Measurements from ENCODE around the gene RGS7.
"Not testable (repeated sequence)": the region's sequence is repeated elsewhere in the genome, so short reads cannot be mapped to it uniquely, and the experiment has no call there.

RGS7 gene

GRCh38 chr1:240980342-240980741, 376.7 kb downstream of the RGS7 start:
- no peaks in the 10 kb centered on the region for H3K36me3 ChIP-seq (ENCODE audit: insufficient read depth, low read length)
- no peaks in the 10 kb centered on the region for H3K9me3 ChIP-seq (ENCODE audit: insufficient read depth, low read depth, low read length)
- no peak overlapping the region for H2AFZ ChIP-seq (ENCODE audit: low read length)
- H3K4me2 ChIP-seq (ENCODE audit: low read depth, low read length, poor library complexity, severe bottlenecking), result no peak overlapping the region
- H3K79me2 ChIP-seq (ENCODE audit: insufficient read depth, low read length), result no peaks in the 10 kb centered on the region
- no peak for TF ChIP-seq EZH2phosphoT487 (IDR thresholded peaks at IDR 0.05; ENCODE audit: borderline replicate concordance)
- TF ChIP-seq, protein P1, sequence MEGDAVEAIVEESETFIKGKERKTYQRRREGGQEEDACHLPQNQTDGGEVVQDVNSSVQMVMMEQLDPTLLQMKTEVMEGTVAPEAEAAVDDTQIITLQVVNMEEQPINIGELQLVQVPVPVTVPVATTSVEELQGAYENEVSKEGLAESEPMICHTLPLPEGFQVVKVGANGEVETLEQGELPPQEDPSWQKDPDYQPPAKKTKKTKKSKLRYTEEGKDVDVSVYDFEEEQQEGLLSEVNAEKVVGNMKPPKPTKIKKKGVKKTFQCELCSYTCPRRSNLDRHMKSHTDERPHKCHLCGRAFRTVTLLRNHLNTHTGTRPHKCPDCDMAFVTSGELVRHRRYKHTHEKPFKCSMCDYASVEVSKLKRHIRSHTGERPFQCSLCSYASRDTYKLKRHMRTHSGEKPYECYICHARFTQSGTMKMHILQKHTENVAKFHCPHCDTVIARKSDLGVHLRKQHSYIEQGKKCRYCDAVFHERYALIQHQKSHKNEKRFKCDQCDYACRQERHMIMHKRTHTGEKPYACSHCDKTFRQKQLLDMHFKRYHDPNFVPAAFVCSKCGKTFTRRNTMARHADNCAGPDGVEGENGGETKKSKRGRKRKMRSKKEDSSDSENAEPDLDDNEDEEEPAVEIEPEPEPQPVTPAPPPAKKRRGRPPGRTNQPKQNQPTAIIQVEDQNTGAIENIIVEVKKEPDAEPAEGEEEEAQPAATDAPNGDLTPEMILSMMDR (conservative IDR thresholded peaks at IDR 0.05; ENCODE audit: low read length), result no peak
- H3K4me1 ChIP-seq (ENCODE audit: insufficient read depth, low read length, poor library complexity, severe bottlenecking), result no peaks in the 10 kb centered on the region
- H3F3A ChIP-seq (ENCODE audit: low read depth), result no peaks in the 10 kb centered on the region
- H3K27me3 ChIP-seq (ENCODE audit: insufficient read depth, low read length, poor library complexity, severe bottlenecking), result no peaks in the 10 kb centered on the region
- H3K9me2 ChIP-seq (replicated peaks; ENCODE audit: low read depth, low read length), result no peaks in the 10 kb centered on the region
- no peaks in the 10 kb centered on the region for H4K20me1 ChIP-seq (ENCODE audit: insufficient read depth, low read length, poor library complexity, severe bottlenecking)
- no peak overlapping the region for H3K4me3 ChIP-seq (ENCODE audit: low read length, poor library complexity, severe bottlenecking)
- H3K9ac ChIP-seq (ENCODE audit: low read depth, low read length, poor library complexity, severe bottlenecking), result no peak overlapping the region

DNA sequence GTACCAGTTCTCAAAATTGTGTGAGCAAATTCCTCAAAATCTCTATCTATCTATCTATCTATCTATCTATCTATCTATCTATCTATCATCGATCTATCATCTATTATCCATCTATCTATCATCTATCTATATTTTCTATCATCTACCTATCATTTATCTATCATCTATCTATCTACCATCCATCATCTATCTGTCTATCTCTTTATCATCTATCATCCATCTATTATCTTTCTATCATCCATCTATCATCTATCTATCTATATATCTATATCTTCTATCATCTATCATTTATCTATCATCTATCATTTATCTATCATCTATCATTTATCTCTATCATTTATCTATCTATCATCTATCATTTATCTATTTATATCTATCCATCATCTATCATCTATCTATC, 380.3 kb downstream of the RGS7 start:
- no peaks in the 10 kb centered on the region for H3K27me3 ChIP-seq (ENCODE audit: insufficient read depth, low read length, poor library complexity, severe bottlenecking)
- no peaks in the 10 kb centered on the region for H3F3A ChIP-seq (ENCODE audit: low read depth)
- H2AFZ ChIP-seq (ENCODE audit: low read length), result no peak overlapping the region
- no peaks in the 10 kb centered on the region for H3K79me2 ChIP-seq (ENCODE audit: insufficient read depth, low read length)
- H3K9me2 ChIP-seq (replicated peaks; ENCODE audit: low read depth, low read length), result no peaks in the 10 kb centered on the region
- no peaks in the 10 kb centered on the region for H3K4me1 ChIP-seq (ENCODE audit: insufficient read depth, low read length, poor library complexity, severe bottlenecking)
- no peak overlapping the region for H3K4me3 ChIP-seq (ENCODE audit: low read length, poor library complexity, severe bottlenecking)
- H3K4me2 ChIP-seq (ENCODE audit: low read depth, low read length, poor library complexity, severe bottlenecking), result no peak overlapping the region
- H3K36me3 ChIP-seq (ENCODE audit: insufficient read depth, low read length), result no peaks in the 10 kb centered on the region
- H4K20me1 ChIP-seq (ENCODE audit: insufficient read depth, low read length, poor library complexity, severe bottlenecking), result no peaks in the 10 kb centered on the region
- 0 out of 2 replicates have a peak, but pooled peaks cover 3% of the 10 kb centered on the region for H3K9me3 ChIP-seq (ENCODE audit: insufficient read depth, low read depth, low read length)
- no peak overlapping the region for H3K9ac ChIP-seq (ENCODE audit: low read depth, low read length, poor library complexity, severe bottlenecking)
- TF ChIP-seq EZH2phosphoT487 (IDR thresholded peaks at IDR 0.05; ENCODE audit: borderline replicate concordance), result no peak
- TF ChIP-seq, protein P1 (conservative IDR thresholded peaks at IDR 0.05; ENCODE audit: low read length), result no peak

- Histone ChIP-seq H4K20me1 (ENCODE audit: insufficient read depth, low read length, poor library complexity, severe bottlenecking) (no peaks in the 10 kb centered on the region), H3K9me3 (ENCODE audit: insufficient read depth, low read depth, low read length) (0 out of 2 replicates have a peak, but pooled peaks cover 3% of the 10 kb centered on the region), H3K27me3 (ENCODE audit: insufficient read depth, low read length, poor library complexity, severe bottlenecking) (no peaks in the 10 kb centered on the region), H3K79me2 (ENCODE audit: insufficient read depth, low read length) (no peaks in the 10 kb centered on the region), H3K4me1 (ENCODE audit: insufficient read depth, low read length, poor library complexity, severe bottlenecking) (no peaks in the 10 kb centered on the region), H3K36me3 (ENCODE audit: insufficient read depth, low read length) (no peaks in the 10 kb centered on the region), H3F3A (ENCODE audit: low read depth) (no peaks in the 10 kb centered on the region), H3K9me2 (replicated peaks; ENCODE audit: low read depth, low read length) (no peaks in the 10 kb centered on the region), H3K4me3 (ENCODE audit: low read length, poor library complexity, severe bottlenecking) (no peak overlapping the region), H3K9ac (ENCODE audit: low read depth, low read length, poor library complexity, severe bottlenecking) (no peak overlapping the region), H3K4me2 (ENCODE audit: low read depth, low read length, poor library complexity, severe bottlenecking) (no peak overlapping the region), H2AFZ (ENCODE audit: low read length) (no peak overlapping the region)
- TF ChIP-seq EZH2phosphoT487 (IDR thresholded peaks at IDR 0.05; ENCODE audit: borderline replicate concordance), result no peak
- TF ChIP-seq, protein P1 (conservative IDR thresholded peaks at IDR 0.05; ENCODE audit: low read length), result no peak
Observed at GRCh38 chr1:240973875-240974274, 383.1 kb downstream of the RGS7 start.

- not testable (repeated sequence) for H3K36me3 ChIP-seq (ENCODE audit: insufficient read depth, low read length); H3K27me3 ChIP-seq (ENCODE audit: insufficient read depth, low read length, poor library complexity, severe bottlenecking); H2AFZ ChIP-seq (ENCODE audit: low read length); H3K9me2 ChIP-seq (replicated peaks; ENCODE audit: low read depth, low read length); H3K4me3 ChIP-seq (ENCODE audit: low read length, poor library complexity, severe bottlenecking); H3F3A ChIP-seq (ENCODE audit: low read depth); H3K9me3 ChIP-seq (ENCODE audit: insufficient read depth, low read depth, low read length); H3K9ac ChIP-seq (ENCODE audit: low read depth, low read length, poor library complexity, severe bottlenecking); H3K4me1 ChIP-seq (ENCODE audit: insufficient read depth, low read length, poor library complexity, severe bottlenecking); H3K4me2 ChIP-seq (ENCODE audit: low read depth, low read length, poor library complexity, severe bottlenecking); H4K20me1 ChIP-seq (ENCODE audit: insufficient read depth, low read length, poor library complexity, severe bottlenecking); H3K79me2 ChIP-seq (ENCODE audit: insufficient read depth, low read length)
Observed at GRCh38 chr1:240972059-240972458, 384.9 kb downstream of the RGS7 start.
